Omental fat pad (tissue), 4 donors: ENCODE results near the gene JAK1. TPM values are rescaled to one million over a fixed set of nuclear protein-coding genes. Genes with fewer than 3 reads are reported as not detected.

Experiments used
- ATAC-seq: fragments of 150-250 bp; one replicate; pipeline ENCODE4 v1.9.1; 2016; ENCODE audit warnings: mild to moderate bottlenecking, moderate library complexity; ENCODE audit not compliant: low FRiP score
- DNase-seq: peaks from one replicate; pipeline ENCODE4 v3.0.0-alpha.2; 2019; ENCODE audit warnings: low spot score
- total RNA-seq, 4 donors: library from RNA; depleted of rRNA; stranded (reverse); fragments of >200 nt; gene quantifications; one replicate each; pipeline ENCODE4 v1.1.0, GENCODE V29; 2016
- TF ChIP-seq, protein P1 (sequence below), 3 donors: fragments of 450-650 bp; IDR thresholded peaks; one replicate each; pipeline ENCODE4 v1.5.1; 2016 to 2017; ENCODE audit warnings: antibody characterized with exemption in 3 of 3, mild to moderate bottlenecking in 3 of 3, moderate library complexity in 2 of 3

The JAK1 gene
- total RNA-seq, 4 donors from 2014 or later = 175 to 303 (median 204) TPM

- no peak for ATAC-seq
- TF ChIP-seq, protein P1, sequence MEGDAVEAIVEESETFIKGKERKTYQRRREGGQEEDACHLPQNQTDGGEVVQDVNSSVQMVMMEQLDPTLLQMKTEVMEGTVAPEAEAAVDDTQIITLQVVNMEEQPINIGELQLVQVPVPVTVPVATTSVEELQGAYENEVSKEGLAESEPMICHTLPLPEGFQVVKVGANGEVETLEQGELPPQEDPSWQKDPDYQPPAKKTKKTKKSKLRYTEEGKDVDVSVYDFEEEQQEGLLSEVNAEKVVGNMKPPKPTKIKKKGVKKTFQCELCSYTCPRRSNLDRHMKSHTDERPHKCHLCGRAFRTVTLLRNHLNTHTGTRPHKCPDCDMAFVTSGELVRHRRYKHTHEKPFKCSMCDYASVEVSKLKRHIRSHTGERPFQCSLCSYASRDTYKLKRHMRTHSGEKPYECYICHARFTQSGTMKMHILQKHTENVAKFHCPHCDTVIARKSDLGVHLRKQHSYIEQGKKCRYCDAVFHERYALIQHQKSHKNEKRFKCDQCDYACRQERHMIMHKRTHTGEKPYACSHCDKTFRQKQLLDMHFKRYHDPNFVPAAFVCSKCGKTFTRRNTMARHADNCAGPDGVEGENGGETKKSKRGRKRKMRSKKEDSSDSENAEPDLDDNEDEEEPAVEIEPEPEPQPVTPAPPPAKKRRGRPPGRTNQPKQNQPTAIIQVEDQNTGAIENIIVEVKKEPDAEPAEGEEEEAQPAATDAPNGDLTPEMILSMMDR (IDR thresholded peaks at IDR 0.05) = no peak
- no peak for DNase-seq
Observed at GRCh38 chr1:64850846-64851245, 115.5 kb downstream of the JAK1 start.

- ATAC-seq (no peak), DNase-seq (no peak)
- TF ChIP-seq, protein P1 (IDR thresholded peaks at IDR 0.05) = no peak
Observed at GRCh38 chr1:64849942-64850341, 116.4 kb downstream of the JAK1 start.

- ATAC-seq (no peak), DNase-seq (no peak)
- TF ChIP-seq, protein P1 (IDR thresholded peaks at IDR 0.05) = no peak
Observed at GRCh38 chr1:64848803-64849202, 117.5 kb downstream of the JAK1 start.

GRCh38 chr1:64848136-64848535 is 118.2 kb downstream of the JAK1 start:
- DNase-seq = no peak
- no peak for ATAC-seq
- TF ChIP-seq, protein P1 (IDR thresholded peaks at IDR 0.05) = no peak

DNA sequence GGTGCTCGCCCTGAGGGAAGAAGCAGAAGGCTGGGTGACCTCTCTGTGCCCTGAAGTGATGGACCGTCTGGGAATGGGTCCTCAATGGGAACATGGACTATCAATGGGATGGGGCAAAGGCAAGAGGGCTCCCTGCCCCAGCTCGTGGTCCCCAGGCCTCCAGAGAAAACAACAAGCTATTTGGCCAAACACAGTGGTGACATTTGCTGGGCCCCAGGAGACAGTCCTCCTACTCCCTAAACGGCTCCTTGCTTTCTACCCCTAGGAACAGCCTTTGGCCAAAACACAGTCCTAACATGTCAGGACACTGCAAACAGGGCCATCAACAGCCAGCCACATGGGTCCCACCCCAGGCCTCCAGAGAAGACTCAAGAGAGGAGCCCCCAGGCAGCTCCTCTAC is 118.7 kb downstream of the JAK1 start:
- TF ChIP-seq, protein P1 (IDR thresholded peaks at IDR 0.05) = no peak
- ATAC-seq (no peak), DNase-seq (no peak)

DNA sequence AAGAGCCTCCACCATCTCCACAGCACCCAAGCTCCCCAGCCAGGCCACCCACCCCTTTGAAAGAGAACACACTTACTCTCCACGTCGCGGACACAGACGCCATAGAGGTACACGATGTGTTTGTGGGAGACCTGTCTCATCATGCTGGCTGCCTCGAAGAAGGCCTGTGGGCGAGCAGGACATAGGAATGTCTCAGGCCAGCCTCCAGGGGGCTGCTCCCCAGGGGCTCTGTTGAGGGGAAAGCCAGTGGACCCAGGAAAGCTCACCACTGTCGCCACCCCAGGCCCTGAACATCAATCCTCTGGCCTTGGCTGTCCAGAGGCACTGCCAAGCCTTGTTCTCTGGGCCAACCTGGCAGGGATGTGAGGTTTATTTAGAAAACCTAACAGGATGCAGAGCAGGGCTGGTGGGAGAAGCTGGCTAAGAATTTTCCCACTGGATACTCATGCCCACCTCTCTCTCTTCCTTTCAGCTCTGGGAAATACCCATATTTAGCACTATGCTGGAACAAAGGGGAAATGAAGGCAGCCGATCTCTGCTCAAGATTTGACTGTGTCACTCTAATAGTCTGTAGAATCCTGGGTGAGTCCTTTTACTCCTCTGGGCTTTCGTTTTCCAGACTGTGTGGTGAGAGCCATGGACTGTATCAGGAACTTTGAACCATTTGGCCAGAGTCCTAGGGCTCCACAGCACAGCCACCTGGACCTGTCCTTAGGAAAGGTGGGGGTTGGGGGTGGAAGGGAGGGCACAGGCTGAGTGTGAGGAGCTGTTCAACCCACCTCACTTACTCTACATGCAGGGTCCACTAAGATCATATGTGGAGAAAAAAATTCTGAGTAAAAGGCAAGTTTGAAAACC is 119.5 kb downstream of the JAK1 start:
- ATAC-seq (no peak), DNase-seq (no peak)

More for the DNA sequence above, 119.5 kb downstream of the JAK1 start:
- TF ChIP-seq, protein P1 (IDR thresholded peaks at IDR 0.05) = no peak
